PC-9 (cell line): ENCODE data around the gene RBPMS2.

Experiments
- EZH2 ChIP-seq: fragments of 200-600 bp; sonication (generic); IDR thresholded peaks from 2 replicates; pipeline ENCODE4 v1.8.0; 2017; ENCODE audit warnings: antibody characterized with exemption, low read depth
- TF ChIP-seq, protein P1 (sequence below): fragments of 200-600 bp; sonication (generic); conservative IDR thresholded peaks from 2 replicates; pipeline ENCODE4 v1.6.1; 2017; ENCODE audit warnings: mixed run types, antibody characterized with exemption, mild to moderate bottlenecking, moderate library complexity

DNA sequence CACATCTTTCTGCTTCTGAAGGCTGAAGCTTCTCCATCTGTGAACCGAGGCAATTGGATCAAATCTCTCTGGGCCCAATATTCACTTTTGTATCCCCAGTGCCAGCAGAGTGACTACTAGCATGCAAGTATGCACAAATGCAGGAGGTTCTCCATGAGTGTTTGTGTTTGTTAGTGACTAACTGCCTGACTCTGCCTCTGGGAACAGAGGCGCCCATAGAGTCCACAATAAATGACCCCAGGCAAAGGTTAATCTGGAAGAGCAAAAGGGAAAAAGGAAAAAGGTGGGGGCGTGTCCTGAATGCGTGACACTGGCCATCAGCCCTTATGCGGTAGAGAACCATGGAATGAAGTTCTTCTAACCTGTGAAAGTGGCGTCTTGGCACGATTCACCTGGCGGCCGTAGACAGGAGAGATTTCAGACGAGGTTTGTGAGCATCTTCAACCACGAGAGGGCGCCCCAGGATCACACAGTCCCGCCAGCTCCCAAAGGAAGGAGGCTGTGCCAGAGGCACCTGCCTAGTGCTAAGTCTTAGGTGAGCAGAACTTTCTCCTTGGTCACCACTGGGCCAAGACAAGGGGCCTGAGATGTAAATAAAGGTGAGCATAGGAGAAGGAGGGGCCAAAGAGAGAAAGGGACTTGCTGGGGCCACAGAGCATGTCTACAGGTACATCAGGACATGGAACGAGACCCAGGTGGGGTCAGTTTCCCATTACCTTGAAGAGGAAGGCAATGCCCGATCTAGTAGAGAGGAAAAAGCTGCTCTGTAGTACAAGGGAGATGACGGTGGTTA, 44.2 kb downstream of the RBPMS2 start:
- TF ChIP-seq, protein P1, sequence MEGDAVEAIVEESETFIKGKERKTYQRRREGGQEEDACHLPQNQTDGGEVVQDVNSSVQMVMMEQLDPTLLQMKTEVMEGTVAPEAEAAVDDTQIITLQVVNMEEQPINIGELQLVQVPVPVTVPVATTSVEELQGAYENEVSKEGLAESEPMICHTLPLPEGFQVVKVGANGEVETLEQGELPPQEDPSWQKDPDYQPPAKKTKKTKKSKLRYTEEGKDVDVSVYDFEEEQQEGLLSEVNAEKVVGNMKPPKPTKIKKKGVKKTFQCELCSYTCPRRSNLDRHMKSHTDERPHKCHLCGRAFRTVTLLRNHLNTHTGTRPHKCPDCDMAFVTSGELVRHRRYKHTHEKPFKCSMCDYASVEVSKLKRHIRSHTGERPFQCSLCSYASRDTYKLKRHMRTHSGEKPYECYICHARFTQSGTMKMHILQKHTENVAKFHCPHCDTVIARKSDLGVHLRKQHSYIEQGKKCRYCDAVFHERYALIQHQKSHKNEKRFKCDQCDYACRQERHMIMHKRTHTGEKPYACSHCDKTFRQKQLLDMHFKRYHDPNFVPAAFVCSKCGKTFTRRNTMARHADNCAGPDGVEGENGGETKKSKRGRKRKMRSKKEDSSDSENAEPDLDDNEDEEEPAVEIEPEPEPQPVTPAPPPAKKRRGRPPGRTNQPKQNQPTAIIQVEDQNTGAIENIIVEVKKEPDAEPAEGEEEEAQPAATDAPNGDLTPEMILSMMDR, result peak; percentile 84
- TF ChIP-seq EZH2, result no peak
